ENCODE results near the gene ADA. TPM values are rescaled to one million over a fixed set of nuclear protein-coding genes. Genes with fewer than 3 reads are reported as not detected.
A peak's percentile ranks its signal among the peaks of the same experiment; 100 is the strongest.

Gene ADA
- total and polyA plus RNA-seq, 2 of the 4 experiments (the other 2 are of a cell fraction) = 8.1 to 11.0 TPM

GRCh38 chr20:44681796-44682566 is 30.5 kb upstream of the ADA start:
- Histone ChIP-seq H3K23ac (ENCODE audit: low read depth, low read length) (no peak overlapping the region), H3K9ac (ENCODE audit: low read depth, low read length) (no peak overlapping the region), H3K4me2 (ENCODE audit: low read depth, low read length) (no peak overlapping the region), H4K5ac (ENCODE audit: low read depth, low read length) (no peak overlapping the region), H2BK20ac (ENCODE audit: low read depth, low read length) (no peak overlapping the region), H4K91ac (ENCODE audit: insufficient read depth, low read depth, low read length) (no peak overlapping the region), H3K18ac (ENCODE audit: low read depth, low read length) (no peak overlapping the region), H3K9me3 (ENCODE audit: control insufficient read depth, insufficient read depth, low read length) (no peaks in the 10 kb centered on the region), H2AFZ (replicated peaks; ENCODE audit: low read length, poor library complexity) (peak overlapping the region; percentile 21), H2BK15ac (ENCODE audit: low read depth, low read length) (no peak overlapping the region), H3K9me1 (ENCODE audit: insufficient read depth, low read length) (no peaks in the 10 kb centered on the region), H3K79me1 (ENCODE audit: low read depth in 1 of 2, low read length in 2 of 2) (no peaks in the 10 kb centered on the region), H3K4ac (ENCODE audit: low read depth, low read length) (no peak overlapping the region), H3K4me3 (ENCODE audit: insufficient read depth, low read depth, low read length) (no peak overlapping the region), H4K8ac (ENCODE audit: low read depth in 2 of 2, low read length in 2 of 2) (no peak overlapping the region), H2AK5ac (ENCODE audit: low read depth, low read length) (no peak overlapping the region), H3K27ac (ENCODE audit: insufficient read depth, low read length) (no peak overlapping the region), H3K56ac (ENCODE audit: extremely low read depth, insufficient read depth, low read length) (no peak overlapping the region), H4K20me1 (ENCODE audit: insufficient read depth, low read length) (no peaks in the 10 kb centered on the region), H3K36me3 (ENCODE audit: control insufficient read depth, insufficient read depth, low read length) (no peaks in the 10 kb centered on the region), H3K27me3 (ENCODE audit: control insufficient read depth, insufficient read depth, low read length) (peaks cover 8% of the 10 kb centered on the region), H3K4me1 (ENCODE audit: control insufficient read depth, insufficient read depth, low read length) (peaks cover 2% of the 10 kb centered on the region), H2BK120ac (ENCODE audit: low read depth, low read length) (no peak overlapping the region), H2AK9ac (replicated peaks; ENCODE audit: low read depth, low read length, poor library complexity) (no peak overlapping the region), H3K14ac (replicated peaks; ENCODE audit: low read depth, low read length) (no peak overlapping the region), H2BK5ac (ENCODE audit: low read depth, low read length, poor library complexity, severe bottlenecking) (no peak overlapping the region)
- ATAC-seq (ENCODE audit: low read depth) (no peak), DNase-seq (no peak)
- TF ChIP-seq RAD21 (IDR thresholded peaks at IDR 0.05; ENCODE audit: low read length) = no peak
- no peak for TF ChIP-seq MAFK (IDR thresholded peaks at IDR 0.05; ENCODE audit: low read depth, low read length)
- no peak for TF ChIP-seq CHD1 (IDR thresholded peaks at IDR 0.05; ENCODE audit: low read depth, low read length)
- no peak for TF ChIP-seq MXI1 (IDR thresholded peaks at IDR 0.05; ENCODE audit: borderline replicate concordance, low read depth, low read length)
- TF ChIP-seq POLR2A (IDR thresholded peaks at IDR 0.05; ENCODE audit: low read depth, low read length) = no peak
- TF ChIP-seq NFE2L2 (IDR thresholded peaks at IDR 0.05; ENCODE audit: low read depth, low read length) = no peak
- TF ChIP-seq SMC3 (IDR thresholded peaks at IDR 0.05; ENCODE audit: low read depth, low read length) = no peak
- TF ChIP-seq CEBPB (IDR thresholded peaks at IDR 0.05; ENCODE audit: low read depth, low read length) = no peak
- no peak for TF ChIP-seq BHLHE40 (IDR thresholded peaks at IDR 0.05; ENCODE audit: low read depth, low read length)
- intact Hi-C loops (cut with micrococcal nuclease) (no loop called here), dilution Hi-C loops (cut with HindIII; ENCODE audit: low sequenced_read_pairs, unreplicated experiment) (no loop called here), in situ Hi-C loops (cut with MboI; ENCODE audit: low sequenced_read_pairs) (loop anchor here (10.0 kb wide), 1 partner anchor 183 kb away; no protein-coding TSS in a partner anchor)
- WGBS, 2 experiments (ENCODE audit: extremely low coverage in 2 of 2, insufficient read length in 1 of 2) = 90% methylated on average over 9 of the region's 11 CpGs; no CpG with 5 or more reads in 1 of the 2 experiments
- POLR2A ChIA-PET (ENCODE audit: unreplicated experiment) = no interaction called here
- CTCF ChIA-PET = interaction anchor here (1.0 to 4.5 kb wide), 2 partner anchors 50 to 68 kb away, joined by 3 to 31 read pairs; no protein-coding TSS in a partner anchor
- BruUV-seq (replicated peaks) = no TSS peak
